GM19239 (cell line): Measurements from ENCODE around the gene AKAP13.
A peak's percentile ranks its signal among the peaks of the same experiment; 100 is the strongest.

ENCODE experiments used
- DNase-seq: peaks from one replicate; pipeline ENCODE4 v3.0.0; 2011; ENCODE audit warnings: low spot score; ENCODE audit not compliant: insufficient read length
- FAIRE-seq: peaks from 2 replicates; lab custom pipeline; 2011; peaks lifted over from hg19 to GRCh38; lab: Jason Lieb, UNC

AKAP13 gene

DNA sequence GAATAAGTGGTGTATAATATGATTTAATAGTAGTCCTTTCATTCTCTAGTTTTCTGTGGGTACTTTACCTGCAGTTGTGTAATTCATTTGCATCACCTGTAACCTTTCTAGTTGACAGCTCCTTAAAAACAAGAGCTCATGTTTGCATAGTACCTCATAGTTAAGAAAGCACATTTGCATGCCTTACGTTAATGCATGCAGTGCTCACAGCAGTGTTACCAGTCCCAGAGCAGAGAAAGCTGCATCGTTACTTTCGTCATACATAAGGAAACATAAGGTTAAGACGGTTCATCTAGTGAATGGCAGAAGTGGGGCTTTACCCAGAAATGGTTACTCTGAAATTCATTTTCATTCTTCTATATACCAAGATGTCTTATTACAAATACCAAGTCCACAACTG is 111.3 kb downstream of the AKAP13 start:
- FAIRE-seq: peak; percentile 11
- DNase-seq: no peak

DNA sequence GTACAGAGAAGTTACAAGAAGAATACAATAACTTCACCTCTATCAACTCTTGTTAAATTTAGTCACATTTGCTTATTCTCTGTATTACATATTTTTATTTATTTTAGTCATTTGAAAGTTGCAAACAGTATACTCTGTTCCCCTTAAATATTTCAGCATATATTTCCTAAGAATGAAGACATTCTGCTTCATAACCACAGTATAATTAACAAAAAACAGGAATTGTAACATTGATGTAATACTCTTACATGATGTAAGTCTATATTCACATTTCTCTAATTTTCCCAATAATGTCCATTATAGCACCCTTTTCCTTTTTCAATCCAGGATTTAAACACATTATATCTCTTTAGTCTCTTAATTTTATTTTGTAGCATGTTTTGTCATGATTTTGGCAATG is 112.0 kb downstream of the AKAP13 start:
- FAIRE-seq: no peak
- no peak for DNase-seq

DNA sequence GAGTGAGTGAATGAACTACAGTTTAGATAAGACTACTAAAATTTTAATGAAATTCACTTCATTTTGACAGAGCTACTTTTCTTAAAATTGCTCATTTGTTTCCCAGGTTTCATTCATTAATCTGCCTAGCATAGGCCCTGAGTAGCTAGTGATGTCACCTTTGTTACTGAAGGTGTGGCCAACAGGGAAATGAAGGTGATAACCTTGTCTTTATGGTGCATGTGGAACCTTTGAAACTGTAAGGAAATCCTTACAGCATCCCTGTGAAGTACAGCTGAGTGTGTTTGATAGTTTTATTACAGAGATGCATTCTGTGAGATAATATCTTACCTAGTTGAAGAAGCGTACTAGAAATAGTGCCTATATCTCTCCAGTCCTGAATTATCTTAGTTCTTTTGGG is 112.9 kb downstream of the AKAP13 start:
- no peak for FAIRE-seq
- no peak for DNase-seq

DNA sequence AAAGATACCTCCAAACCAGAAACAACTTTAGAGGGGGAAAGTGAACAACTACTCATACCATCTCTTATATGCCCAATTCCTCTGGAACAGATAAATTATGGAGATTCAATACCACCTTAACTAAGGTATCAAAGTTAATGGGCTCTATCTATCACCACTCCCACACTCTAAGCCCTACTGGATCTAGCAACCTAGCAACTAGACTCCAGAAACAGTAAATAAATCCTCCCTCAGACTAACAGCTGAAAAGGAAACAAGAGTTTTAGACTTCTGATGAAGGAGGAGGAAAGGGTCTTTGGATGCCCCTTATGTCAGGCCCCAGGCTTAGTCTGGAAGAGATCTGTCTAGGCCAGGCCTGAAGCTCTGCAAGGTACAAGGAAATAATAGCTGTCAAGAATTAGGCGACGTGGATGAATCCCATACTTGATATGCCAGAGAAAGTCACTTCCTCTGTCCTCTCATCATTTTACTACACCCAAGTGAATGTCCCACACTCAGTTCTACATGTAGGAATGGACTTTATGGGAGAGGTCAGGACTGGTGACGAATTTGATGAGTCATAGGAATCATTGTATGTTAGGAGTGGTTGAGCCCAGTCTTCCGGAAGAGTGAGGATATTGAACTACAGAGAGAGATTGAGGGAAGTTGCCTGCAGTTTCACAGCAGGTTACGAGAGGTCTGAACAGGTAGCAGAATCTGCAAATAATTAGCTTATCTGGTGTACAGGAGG is 113.8 kb downstream of the AKAP13 start:
- DNase-seq: no peak
- FAIRE-seq: peak; percentile 72

DNA sequence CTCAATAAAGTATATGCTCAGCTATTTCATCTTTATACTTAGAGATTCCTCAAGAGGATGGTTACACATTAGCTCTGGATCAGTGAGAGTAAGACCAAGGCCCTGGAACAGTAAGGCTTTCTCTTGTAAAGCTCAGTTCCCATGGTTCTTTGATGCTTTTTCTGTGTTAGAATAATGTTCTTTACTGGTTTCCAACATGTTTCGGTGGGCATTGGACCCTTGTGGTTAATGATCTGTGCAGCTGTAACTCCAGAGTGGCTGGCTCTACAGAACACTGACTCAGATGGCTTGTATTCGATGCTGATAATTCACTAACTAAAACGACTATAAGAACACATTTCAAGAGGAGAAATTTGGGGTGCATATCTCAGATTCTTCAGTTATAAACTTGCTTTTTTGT is 114.7 kb downstream of the AKAP13 start:
- DNase-seq: no peak
- no peak for FAIRE-seq

DNA sequence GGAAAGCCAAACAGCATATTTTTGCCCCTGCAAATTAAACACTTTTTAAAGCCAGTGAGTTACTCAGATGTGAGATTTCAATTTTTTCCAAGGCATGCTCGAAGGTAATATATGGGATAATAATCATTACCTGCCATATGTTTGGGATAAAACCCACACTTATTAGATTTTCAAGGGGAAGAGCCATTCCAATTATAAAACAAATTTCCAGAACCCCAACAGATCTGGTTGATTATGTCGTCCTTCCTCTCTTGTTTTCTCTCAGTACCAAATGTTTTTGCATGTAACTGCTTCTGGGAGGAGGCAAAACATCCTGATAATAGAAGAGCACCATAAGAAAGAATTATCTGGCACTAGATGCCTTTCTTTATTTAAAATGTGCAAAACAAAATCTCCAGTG is 115.1 kb downstream of the AKAP13 start:
- DNase-seq (no peak), FAIRE-seq (no peak)

DNA sequence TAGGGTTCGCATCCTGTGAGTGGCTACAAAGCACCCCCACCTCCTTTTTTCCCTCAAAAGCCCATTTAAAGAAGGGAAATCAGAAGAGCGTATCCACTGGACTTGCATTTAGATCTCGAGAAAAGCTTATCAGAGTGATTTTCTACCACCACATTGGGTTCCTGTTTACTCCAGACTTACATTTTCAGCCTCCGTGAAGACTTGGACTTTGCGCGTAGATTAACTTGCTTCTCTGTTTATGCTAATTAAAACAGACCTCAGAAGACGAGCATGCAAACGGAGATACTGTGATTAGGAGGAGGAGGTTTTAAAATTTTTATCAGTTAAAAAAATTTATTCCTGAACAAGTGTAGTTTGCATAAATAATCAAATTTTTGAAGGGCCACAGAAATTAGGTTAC is 115.7 kb downstream of the AKAP13 start:
- no peak for DNase-seq
- FAIRE-seq: peak; percentile 47

DNA sequence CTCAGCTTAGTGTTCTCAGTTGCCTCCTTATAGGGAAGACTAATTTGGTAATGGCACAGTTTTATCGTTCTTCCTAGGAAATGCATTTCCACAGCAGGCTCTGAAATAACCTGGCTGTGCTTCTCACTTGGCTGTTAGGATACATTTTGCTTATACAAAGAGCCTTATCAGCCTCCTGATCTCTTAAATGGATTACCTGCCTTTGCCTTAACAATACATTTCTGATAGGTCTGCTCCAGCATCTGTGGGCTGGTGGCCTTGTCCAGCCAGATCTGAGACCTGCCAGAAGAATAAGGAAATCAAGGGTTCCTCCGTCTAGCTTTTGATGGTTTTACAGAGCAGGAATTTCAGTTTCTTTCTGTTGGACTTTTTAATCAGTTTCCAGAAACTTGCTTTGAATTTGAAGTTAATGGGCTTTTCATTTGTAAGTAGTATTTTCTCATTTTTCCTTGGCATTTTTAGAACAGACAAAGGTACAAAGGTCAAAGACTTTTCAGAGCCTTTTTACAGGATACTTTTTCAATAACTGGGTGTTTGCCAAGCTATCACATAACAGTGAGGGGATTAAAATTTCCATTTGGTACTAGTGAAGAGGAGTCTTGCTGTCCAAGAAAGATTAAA is 116.3 kb downstream of the AKAP13 start:
- no peak for FAIRE-seq

DNA sequence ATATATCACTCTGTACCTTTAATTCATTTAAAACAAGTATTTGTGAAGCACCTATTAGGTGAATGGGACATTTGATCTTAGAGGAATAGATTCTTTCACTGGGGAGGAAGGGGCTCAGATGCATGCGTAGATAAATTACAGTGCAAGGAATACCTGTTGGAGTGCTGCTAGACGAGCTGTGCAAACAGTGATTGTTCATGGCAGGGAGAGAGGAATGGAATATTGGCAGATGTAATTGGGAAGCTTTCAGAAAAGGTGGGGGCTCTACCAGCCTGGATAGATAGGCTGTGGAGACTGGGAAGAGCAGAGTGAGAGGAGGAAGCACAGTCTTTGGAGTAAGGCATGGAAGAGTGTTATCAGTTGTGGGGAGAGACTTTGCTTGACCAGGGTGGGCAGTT is 116.8 kb downstream of the AKAP13 start:
- FAIRE-seq: no peak
- no peak for DNase-seq

More for the DNA sequence above, 116.3 kb downstream of the AKAP13 start:
- no peak for DNase-seq

DNA sequence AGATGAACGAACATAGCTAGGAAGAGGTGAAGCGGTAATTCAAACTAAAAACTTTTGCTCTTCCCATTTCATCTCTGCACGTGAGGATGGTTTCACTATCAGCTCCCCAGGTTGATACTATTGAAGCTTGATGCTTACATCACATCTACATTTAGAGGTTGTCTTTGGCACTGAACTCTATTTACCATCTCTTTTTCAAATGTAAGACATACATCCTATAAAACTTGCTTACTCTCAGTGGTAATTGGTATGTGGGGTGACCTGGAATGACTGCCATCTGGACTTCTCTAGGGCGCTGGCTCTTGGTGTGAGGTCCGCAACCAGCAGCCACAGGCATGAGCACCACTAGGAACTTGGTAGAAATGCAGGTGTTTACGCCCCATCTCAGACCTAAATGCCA is 118.1 kb downstream of the AKAP13 start:
- no peak for FAIRE-seq
- DNase-seq: no peak

DNA sequence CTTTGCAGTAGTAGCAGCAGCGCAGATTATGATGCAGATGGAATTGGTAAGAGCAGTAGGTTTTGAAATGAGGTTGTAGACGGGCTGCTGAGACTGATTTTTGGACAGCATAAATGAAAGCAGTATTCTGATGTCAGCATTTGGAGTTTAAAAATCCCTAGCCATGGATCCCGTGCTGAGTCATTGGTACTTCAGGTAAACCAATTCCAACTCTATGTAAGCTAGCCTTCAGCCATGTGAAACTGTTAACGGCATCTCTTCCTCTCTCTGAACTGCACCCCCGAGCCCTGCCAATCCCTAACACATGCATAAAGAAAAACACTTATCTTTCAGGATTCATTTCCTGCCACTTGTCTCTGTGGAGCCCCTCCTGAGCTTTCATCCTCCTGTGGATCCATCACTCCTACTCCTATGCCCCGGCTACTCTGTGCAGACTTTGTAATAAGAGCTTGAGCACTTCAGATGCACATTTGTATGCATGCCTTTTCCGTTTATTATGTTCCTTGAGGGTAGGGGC is 119.0 kb downstream of the AKAP13 start:
- no peak for DNase-seq
- FAIRE-seq: no peak

DNA sequence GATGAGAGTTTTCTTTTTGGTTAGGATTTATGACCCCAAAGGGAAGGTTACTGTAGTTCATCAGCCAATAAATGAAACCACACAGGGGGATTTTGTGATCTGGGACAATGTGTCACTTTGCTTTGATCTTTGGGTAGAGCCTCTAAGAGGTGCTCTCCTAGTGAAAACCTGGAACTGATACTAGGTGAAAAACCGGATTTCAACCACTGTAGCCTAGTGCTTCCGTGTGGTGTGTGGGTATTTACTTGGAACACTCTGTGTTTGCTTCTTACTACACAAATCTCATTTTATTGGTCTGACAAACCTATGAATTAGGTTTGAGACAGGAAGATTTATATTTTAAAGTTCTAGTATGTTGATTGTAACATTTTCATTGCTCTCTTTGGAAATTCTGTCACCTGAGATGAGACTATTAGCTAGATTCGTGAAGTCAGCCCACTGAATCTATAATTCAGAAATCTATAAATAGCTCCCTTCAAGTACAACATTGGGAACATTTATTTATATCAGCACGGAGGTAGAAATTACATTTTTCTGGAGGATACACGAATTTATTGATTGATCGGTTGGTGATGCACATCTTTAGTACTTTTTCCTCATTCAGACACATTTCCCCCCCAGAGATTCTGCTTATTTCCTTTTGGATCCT is 119.8 kb downstream of the AKAP13 start:
- DNase-seq (no peak), FAIRE-seq (peak; percentile 23)

DNA sequence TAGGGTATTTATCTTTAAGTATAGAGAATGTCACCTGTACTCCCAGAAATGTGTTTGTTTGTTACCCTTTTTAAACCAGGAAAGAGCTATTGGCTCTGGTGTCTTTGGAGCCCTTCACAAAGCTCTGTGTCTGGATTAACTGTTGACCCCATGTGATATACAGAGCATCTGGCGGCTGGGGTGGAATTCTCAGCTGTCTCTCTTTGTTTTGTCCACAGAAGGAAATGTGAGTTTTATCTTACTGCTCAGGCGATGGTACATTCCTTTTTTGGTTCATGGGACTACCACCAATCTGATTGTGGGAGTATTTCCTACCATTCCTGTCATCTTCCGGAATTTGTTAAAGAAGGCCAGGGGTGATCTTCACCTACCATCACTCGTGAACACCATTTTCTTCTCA is 120.3 kb downstream of the AKAP13 start:
- FAIRE-seq: no peak

DNA sequence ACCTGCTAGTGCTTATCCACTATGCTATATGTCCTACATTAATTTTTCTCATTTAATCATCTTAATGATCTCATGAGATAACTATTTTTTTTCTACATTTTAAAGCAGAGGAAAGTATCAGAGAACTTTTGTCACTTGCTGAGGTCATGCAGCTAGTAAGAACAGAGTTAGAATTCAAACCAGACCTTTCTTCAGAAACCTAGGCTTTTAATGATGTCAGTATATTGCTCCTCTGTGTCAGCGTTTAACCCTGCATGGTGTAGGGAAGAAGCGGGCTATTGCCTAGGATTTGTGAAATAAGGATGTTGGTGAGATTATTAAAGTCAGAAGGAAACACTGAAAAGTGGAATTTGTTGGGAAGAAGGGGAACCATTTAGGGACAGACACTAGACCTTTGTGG is 121.2 kb downstream of the AKAP13 start:
- no peak for FAIRE-seq
- DNase-seq: no peak

More for the DNA sequence above, 120.3 kb downstream of the AKAP13 start:
- DNase-seq: no peak

DNA sequence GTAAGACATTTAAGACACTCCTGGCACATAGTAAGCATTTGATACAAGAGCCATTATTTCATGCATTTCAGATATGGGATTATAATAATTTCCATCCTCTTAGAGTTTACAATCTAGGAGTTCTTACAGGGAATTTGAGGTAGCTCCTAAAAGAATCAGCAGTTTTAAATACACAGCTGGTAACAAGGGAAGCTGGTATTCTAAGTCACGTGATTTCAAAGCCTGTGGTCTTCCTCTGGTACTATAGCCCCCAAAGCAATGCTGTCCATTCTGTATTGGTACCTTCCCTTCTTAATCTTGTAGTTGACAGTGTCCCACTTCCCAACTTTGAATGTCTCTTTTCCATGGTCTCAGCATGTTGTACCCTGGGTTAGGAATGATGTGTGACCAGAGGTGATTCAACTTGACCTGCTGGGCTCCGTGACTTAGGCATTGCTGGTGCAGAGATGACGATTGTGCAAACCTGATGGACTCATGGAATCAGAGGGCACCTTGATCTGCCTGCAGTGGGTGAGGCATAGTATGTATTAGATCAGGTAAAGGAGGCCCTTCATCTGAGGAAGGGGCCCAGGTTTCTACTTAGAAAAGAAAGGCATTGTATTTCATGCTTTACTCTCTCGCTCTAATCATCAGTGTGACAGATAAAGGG is 122.9 kb downstream of the AKAP13 start:
- FAIRE-seq (no peak), DNase-seq (no peak)

DNA sequence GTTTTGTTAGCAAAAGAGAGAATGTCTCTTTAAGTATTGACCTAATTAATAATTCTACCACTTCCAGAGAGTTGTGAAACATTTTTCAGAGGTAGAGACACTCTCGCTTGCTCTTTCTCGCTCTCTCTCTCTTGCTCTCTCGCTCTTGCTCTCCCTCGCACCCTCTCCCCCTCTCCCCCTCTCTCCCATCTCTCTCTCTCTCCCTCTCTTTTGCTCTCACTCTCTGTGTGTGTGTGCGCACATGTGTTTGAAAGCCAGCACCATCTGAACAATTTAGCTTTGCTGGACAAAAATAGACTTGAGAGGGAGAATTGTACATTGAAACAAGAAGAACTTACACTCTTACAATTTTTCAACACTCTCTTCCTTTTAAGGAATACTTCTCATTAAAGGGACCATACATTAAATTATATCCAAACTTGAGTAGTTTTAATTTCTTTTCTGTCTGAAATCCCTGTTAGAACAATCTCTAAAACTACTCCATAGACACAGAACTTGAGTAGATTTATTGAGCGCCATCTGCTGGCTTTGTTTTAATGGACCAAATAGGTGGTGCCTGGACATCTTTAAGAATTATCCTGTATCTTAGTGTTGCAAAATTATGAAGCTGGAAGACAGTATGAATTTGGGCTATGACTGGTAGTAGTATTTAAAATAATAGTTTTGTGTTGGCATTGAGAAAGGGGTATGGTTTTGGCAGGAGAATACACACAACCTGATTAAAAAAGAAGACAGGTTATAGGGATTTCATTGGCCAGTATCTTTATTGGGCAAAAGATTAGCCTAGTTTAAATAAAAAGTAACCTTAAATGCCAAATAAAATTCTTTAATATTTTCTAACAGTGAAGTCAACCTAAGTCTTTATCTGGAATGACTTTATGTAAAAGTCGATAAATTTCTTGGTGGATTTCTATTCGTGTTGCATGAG is 124.6 kb downstream of the AKAP13 start:
- FAIRE-seq: peak; percentile 66
- peak; percentile 14 for DNase-seq

DNA sequence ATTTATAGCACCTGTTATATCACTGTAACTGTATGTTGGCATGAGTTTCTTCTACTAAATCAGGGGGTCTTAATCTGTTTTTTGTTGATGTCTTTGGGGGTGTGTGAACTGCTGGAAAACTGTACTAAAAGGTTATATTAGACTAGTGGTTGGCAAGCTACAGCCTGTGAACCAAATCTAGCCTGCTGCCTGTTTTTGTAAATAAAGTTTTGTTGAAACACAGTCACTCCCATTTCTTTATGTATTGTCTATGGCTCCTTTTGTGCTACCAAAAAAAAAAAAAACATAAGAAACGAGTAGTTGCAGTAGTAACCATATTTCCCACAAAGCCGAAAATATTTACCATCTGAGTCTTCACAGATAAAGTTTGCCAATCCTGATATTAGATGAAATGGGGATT is 126.7 kb downstream of the AKAP13 start:
- DNase-seq (no peak), FAIRE-seq (peak; percentile 31)

DNA sequence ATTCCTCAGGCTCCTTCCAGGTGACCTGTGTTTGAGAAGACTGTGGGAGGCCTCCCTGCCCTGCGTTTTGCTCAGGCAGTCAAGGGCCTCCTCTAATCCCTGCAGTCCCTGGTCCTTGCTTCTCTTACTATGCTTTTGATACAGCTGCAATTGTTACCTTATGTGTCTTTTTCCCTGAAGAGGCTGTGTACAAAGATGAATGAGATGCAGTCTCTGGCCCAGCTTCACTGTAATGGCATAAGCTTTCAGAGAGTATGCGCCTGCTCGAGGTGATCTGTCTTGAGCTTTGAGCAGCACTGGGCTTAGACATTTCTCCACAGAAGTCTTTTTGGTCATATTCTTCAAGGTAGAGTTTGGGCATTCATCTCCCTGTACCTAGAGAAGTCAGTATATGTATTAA is 129.6 kb downstream of the AKAP13 start:
- FAIRE-seq (no peak), DNase-seq (no peak)

DNA sequence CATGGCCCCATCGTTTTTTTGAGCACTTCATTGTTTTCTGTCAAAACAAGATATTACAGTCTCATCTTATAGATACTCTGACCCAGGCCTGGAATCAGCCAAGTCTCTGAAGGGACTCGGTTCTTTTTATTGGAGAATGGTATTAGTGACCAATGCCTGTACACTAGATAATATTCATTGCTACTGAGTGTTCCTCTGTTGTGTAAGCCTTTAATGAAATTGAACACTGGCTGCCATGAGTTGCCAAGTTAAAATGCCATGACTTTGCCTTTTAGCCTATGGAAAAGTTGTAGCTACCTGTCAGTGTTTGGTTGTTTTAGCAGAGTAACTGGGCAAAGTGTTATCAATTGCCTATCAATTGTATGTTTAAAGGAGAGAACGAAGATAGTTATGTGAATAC is 134.0 kb downstream of the AKAP13 start:
- FAIRE-seq: peak; percentile 48
- DNase-seq: no peak

DNA sequence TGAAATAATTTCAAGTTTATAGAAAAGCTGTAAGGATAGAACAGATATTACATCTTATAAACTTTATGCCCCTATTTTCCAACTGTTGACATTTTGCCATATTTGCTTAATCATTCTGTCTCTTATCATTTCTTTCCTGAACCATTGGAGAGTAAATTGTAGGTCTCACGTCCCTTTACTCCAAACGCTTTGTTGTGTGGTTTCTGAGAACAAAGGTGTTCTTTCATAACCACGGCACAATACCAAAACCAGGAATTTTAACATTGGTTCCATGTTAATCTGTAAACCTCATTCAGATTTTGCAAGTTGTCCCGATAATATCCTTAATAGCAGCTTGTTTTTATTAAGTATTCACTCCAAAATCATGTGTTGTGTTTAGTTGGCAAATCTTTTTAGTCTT is 134.8 kb downstream of the AKAP13 start:
- FAIRE-seq (peak; percentile 68), DNase-seq (no peak)
